Measurements from ENCODE around the gene MYOCD. TPM values are rescaled to one million over a fixed set of nuclear protein-coding genes. Genes with fewer than 3 reads are reported as not detected.
"Not testable (repeated sequence)": the region's sequence is repeated elsewhere in the genome, so short reads cannot be mapped to it uniquely, and the experiment has no call there.

Gene MYOCD
- total RNA-seq, 1 experiment from 2014 or later: 0.08 TPM

- Histone ChIP-seq H3K27ac (no peak overlapping the region), H3K9me3 (replicated peaks) (no peaks in the 10 kb centered on the region), H3K27me3 (peaks cover 7% of the 10 kb centered on the region; the same call in 1 of the 2 replicates), H3K36me3 (no peaks in the 10 kb centered on the region), H3K4me1 (peaks cover 10% of the 10 kb centered on the region), H3K4me3 (no peak overlapping the region)
- no peak for DNase-seq
Measured at GRCh38 chr17:12632785-12633184, 32.9 kb upstream of the MYOCD start.

GRCh38 chr17:12634789-12635414 lies 30.8 kb upstream of the MYOCD start:
- no peaks in the 10 kb centered on the region for H3K9me3 ChIP-seq (replicated peaks)
- H3K27me3 ChIP-seq: peaks cover 7% of the 10 kb centered on the region; the same call in 1 of the 2 replicates
- H3K36me3 ChIP-seq: no peaks in the 10 kb centered on the region
- H3K4me3 ChIP-seq: peak overlapping the region; percentile 18
- H3K27ac ChIP-seq: peak overlapping the region; percentile 4; the same call in 1 of the 2 replicates
- peak; percentile 27 to 79 for DNase-seq
- peaks cover 10% of the 10 kb centered on the region for H3K4me1 ChIP-seq

- not testable (repeated sequence) for H3K36me3 ChIP-seq; H3K27me3 ChIP-seq; H3K9me3 ChIP-seq (replicated peaks); DNase-seq; H3K27ac ChIP-seq; H3K4me3 ChIP-seq
- peaks cover 10% of the 10 kb centered on the region for H3K4me1 ChIP-seq
Measured at GRCh38 chr17:12635996-12636395, 29.7 kb upstream of the MYOCD start.

GRCh38 chr17:12637015-12637414 lies 28.7 kb upstream of the MYOCD start:
- H3K27ac ChIP-seq: no peak overlapping the region
- DNase-seq: peak; percentile 50 to 51
- peaks cover 10% of the 10 kb centered on the region for H3K4me1 ChIP-seq
- H3K4me3 ChIP-seq: no peak overlapping the region
- H3K36me3 ChIP-seq: no peaks in the 10 kb centered on the region
- peaks cover 9% of the 10 kb centered on the region; the same call in 1 of the 2 replicates for H3K27me3 ChIP-seq
- H3K9me3 ChIP-seq (replicated peaks): no peaks in the 10 kb centered on the region

GRCh38 chr17:12637745-12638651 lies 27.7 kb upstream of the MYOCD start:
- H3K9me3 ChIP-seq (replicated peaks): no peaks in the 10 kb centered on the region
- no peak overlapping the region for H3K4me3 ChIP-seq
- no peak overlapping the region for H3K27ac ChIP-seq
- peaks cover 2% of the 10 kb centered on the region; the same call in 1 of the 2 replicates for H3K27me3 ChIP-seq
- peaks cover 10% of the 10 kb centered on the region for H3K4me1 ChIP-seq
- no peak for DNase-seq
- no peaks in the 10 kb centered on the region for H3K36me3 ChIP-seq

GRCh38 chr17:12640364-12640763 lies 25.3 kb upstream of the MYOCD start:
- no peak for DNase-seq
- H3K27me3 ChIP-seq: peaks cover 2% of the 10 kb centered on the region; the same call in 1 of the 2 replicates
- H3K9me3 ChIP-seq (replicated peaks): peaks cover 3% of the 10 kb centered on the region

GRCh38 chr17:12641084-12641483 lies 24.6 kb upstream of the MYOCD start:
- peaks cover 2% of the 10 kb centered on the region; the same call in 1 of the 2 replicates for H3K27me3 ChIP-seq

More at GRCh38 chr17:12640364-12640763, 25.3 kb upstream of the MYOCD start:
- Histone ChIP-seq H3K4me1 (no peaks in the 10 kb centered on the region; the same call in 1 of the 2 replicates), H3K27ac (no peak overlapping the region), H3K4me3 (no peak overlapping the region), H3K36me3 (no peaks in the 10 kb centered on the region)

GRCh38 chr17:12642034-12642433 lies 23.7 kb upstream of the MYOCD start:
- no peak for DNase-seq
- Histone ChIP-seq H3K27me3 (peaks cover 2% of the 10 kb centered on the region; the same call in 1 of the 2 replicates), H3K27ac (no peak overlapping the region), H3K4me3 (no peak overlapping the region), H3K9me3 (replicated peaks) (peaks cover 3% of the 10 kb centered on the region), H3K36me3 (no peaks in the 10 kb centered on the region), H3K4me1 (no peaks in the 10 kb centered on the region; the same call in 1 of the 2 replicates)

More at GRCh38 chr17:12641084-12641483, 24.6 kb upstream of the MYOCD start:
- Histone ChIP-seq H3K4me3 (no peak overlapping the region), H3K9me3 (replicated peaks) (peaks cover 3% of the 10 kb centered on the region), H3K4me1 (no peaks in the 10 kb centered on the region; the same call in 1 of the 2 replicates), H3K27ac (no peak overlapping the region), H3K36me3 (no peaks in the 10 kb centered on the region)
- no peak for DNase-seq

- Histone ChIP-seq H3K27me3 (peaks cover 11% of the 10 kb centered on the region), H3K27ac (no peak overlapping the region), H3K36me3 (no peaks in the 10 kb centered on the region), H3K9me3 (replicated peaks) (peaks cover 3% of the 10 kb centered on the region), H3K4me3 (no peak overlapping the region), H3K4me1 (no peaks in the 10 kb centered on the region; the same call in 1 of the 2 replicates)
- no peak for DNase-seq
Measured at GRCh38 chr17:12643822-12644221, 21.9 kb upstream of the MYOCD start.

- no peak overlapping the region for H3K4me3 ChIP-seq
Measured at GRCh38 chr17:12644623-12645022, 21.1 kb upstream of the MYOCD start.

GRCh38 chr17:12646761-12647422 lies 18.8 kb upstream of the MYOCD start:
- no peaks in the 10 kb centered on the region; the same call in 1 of the 2 replicates for H3K4me1 ChIP-seq
- no peaks in the 10 kb centered on the region for H3K36me3 ChIP-seq
- H3K4me3 ChIP-seq: no peak overlapping the region
- peaks cover 25% of the 10 kb centered on the region for H3K27me3 ChIP-seq
- H3K9me3 ChIP-seq (replicated peaks): peaks cover 3% of the 10 kb centered on the region
- no peak for DNase-seq
- H3K27ac ChIP-seq: no peak overlapping the region

More at GRCh38 chr17:12644623-12645022, 21.1 kb upstream of the MYOCD start:
- H3K27me3 ChIP-seq: peaks cover 12% of the 10 kb centered on the region
- no peak overlapping the region for H3K27ac ChIP-seq
- H3K9me3 ChIP-seq (replicated peaks): peaks cover 3% of the 10 kb centered on the region
- H3K36me3 ChIP-seq: no peaks in the 10 kb centered on the region
- H3K4me1 ChIP-seq: no peaks in the 10 kb centered on the region; the same call in 1 of the 2 replicates
- no peak for DNase-seq

- Histone ChIP-seq H3K36me3 (no peaks in the 10 kb centered on the region), H3K9me3 (replicated peaks) (peaks cover 3% of the 10 kb centered on the region), H3K27ac (no peak overlapping the region), H3K4me3 (no peak overlapping the region), H3K27me3 (peaks cover 25% of the 10 kb centered on the region), H3K4me1 (no peaks in the 10 kb centered on the region; the same call in 1 of the 2 replicates)
- no peak for DNase-seq
Measured at GRCh38 chr17:12648498-12648897, 17.2 kb upstream of the MYOCD start.

- Histone ChIP-seq H3K27me3 (peaks cover 3% of the 10 kb centered on the region), H3K36me3 (no peaks in the 10 kb centered on the region), H3K4me1 (no peaks in the 10 kb centered on the region), H3K27ac (no peak overlapping the region), H3K9me3 (replicated peaks) (no peaks in the 10 kb centered on the region), H3K4me3 (no peak overlapping the region)
- DNase-seq: no peak
Measured at GRCh38 chr17:12655936-12656335, 9.8 kb upstream of the MYOCD start.

- H3K27me3 ChIP-seq: no peaks in the 10 kb centered on the region; the same call in none of the 2 replicates
- no peaks in the 10 kb centered on the region for H3K36me3 ChIP-seq
- H3K4me3 ChIP-seq: no peak overlapping the region
- H3K9me3 ChIP-seq (replicated peaks): no peaks in the 10 kb centered on the region
- no peak overlapping the region for H3K27ac ChIP-seq
- no peaks in the 10 kb centered on the region for H3K4me1 ChIP-seq
- no peak for DNase-seq
Measured at GRCh38 chr17:12656354-12656753, 9.3 kb upstream of the MYOCD start.

All from SJCRH30 (cell line).